ENCODE measurements around the gene ZNF274. TPM values are rescaled to one million over a fixed set of nuclear protein-coding genes. Genes with fewer than 3 reads are reported as not detected.

The ZNF274 gene
- total RNA-seq, 1 experiment from 2014 or later = 28.7 TPM

- Histone ChIP-seq H3T11ph (ENCODE audit: low read length) (no peak overlapping the region), H3K9me3 (ENCODE audit: control insufficient read depth, low read depth, low read length) (peaks cover 23% of the 10 kb centered on the region), H3K27ac (ENCODE audit: insufficient read length, low read depth, low read length) (no peak overlapping the region), H2BK12ac (ENCODE audit: insufficient read length, low read depth, low read length) (no peak overlapping the region), H3K4me2 (ENCODE audit: insufficient read depth, insufficient read length, low read length) (no peak overlapping the region), H3K23ac (ENCODE audit: insufficient read length, low read depth, low read length) (no peak overlapping the region), H3K23me2 (ENCODE audit: insufficient read length, low read depth, low read length, poor library complexity, severe bottlenecking) (no peaks in the 10 kb centered on the region), H3K56ac (ENCODE audit: insufficient read length, low read depth, low read length) (no peak overlapping the region), H2AFZ (ENCODE audit: low read length) (no peak overlapping the region), H3K4me1 (ENCODE audit: insufficient read depth, low read length) (no peaks in the 10 kb centered on the region), H3K18ac (ENCODE audit: insufficient read length, low read depth, low read length) (no peak overlapping the region), H3K14ac (ENCODE audit: insufficient read depth, low read length) (no peak overlapping the region), H2BK120ac (ENCODE audit: low read depth, low read length, poor library complexity, severe bottlenecking) (no peak overlapping the region), H3K4ac (ENCODE audit: low read depth, low read length) (no peak overlapping the region), H4K5ac (ENCODE audit: insufficient read length, low read depth, low read length) (no peak overlapping the region), H3K27me3 (ENCODE audit: insufficient read depth, low read length) (no peaks in the 10 kb centered on the region), H2BK5ac (ENCODE audit: insufficient read length, low read length) (no peak overlapping the region), H3K9ac (ENCODE audit: extremely low read depth, insufficient read length, low read length) (no peak overlapping the region), H2BK20ac (ENCODE audit: low read depth, low read length, poor library complexity, severe bottlenecking) (no peak overlapping the region), H4K91ac (ENCODE audit: insufficient read length, low read depth, low read length) (no peak overlapping the region), H3K79me2 (ENCODE audit: insufficient read depth, low read length) (no peaks in the 10 kb centered on the region; the same call in 1 of the 2 replicates), H2BK15ac (ENCODE audit: low read depth, low read length) (no peak overlapping the region), H2AK5ac (ENCODE audit: insufficient read length, low read length) (no peak overlapping the region), H3K79me1 (ENCODE audit: insufficient read depth, low read depth, low read length, poor library complexity, severe bottlenecking) (peaks cover 6% of the 10 kb centered on the region), H4K8ac (replicated peaks; ENCODE audit: insufficient read length, low read depth, low read length) (no peak overlapping the region), H4K20me1 (ENCODE audit: control insufficient read depth, insufficient read depth, insufficient read length) (no peaks in the 10 kb centered on the region)
- H3K27ac Mint-ChIP-seq = no peak overlapping the region
- H3K4me3 Mint-ChIP-seq = no peak overlapping the region
- H3K4me1 Mint-ChIP-seq = no peaks in the 10 kb centered on the region
- peaks cover 98 to 100% (median 99%) of the 10 kb centered on the region in 3 experiments for H3K36me3 Mint-ChIP-seq (ENCODE audit: insufficient read depth in 1 of 3, low read depth in 3 of 3)
- H3K27me3 Mint-ChIP-seq (ENCODE audit: low read depth) = no peaks in the 10 kb centered on the region
- TF ChIP-seq CTCF (conservative IDR thresholded peaks at IDR 0.05) = no peak
- peaks cover 26 to 69% of the 10 kb centered on the region in 2 experiments for H3K9me3 Mint-ChIP-seq
- WGBS (ENCODE audit: extremely low coverage, insufficient read length, low lambda C conversion rate) = no CpG with 5 or more reads among the region's 6 CpGs
- no peak for DNase-seq
These were observed 60.5 kb downstream of the ZNF274 start for GRCh38 chr19:58243351-58243750.
